IPS-18a (cell line): ENCODE measurements around the gene AGPAT1.

Experiments
- H3K27ac ChIP-seq: one replicate; pipeline ENCODE4 v1.5.1; 2013; ENCODE audit warnings: low read length
- H3K27me3 ChIP-seq: one replicate; pipeline ENCODE4 v1.6.1; 2013; ENCODE audit warnings: mild to moderate bottlenecking, low read length; ENCODE audit not compliant: control insufficient read depth, insufficient read depth
- H3K36me3 ChIP-seq: one replicate; pipeline ENCODE4 v1.6.1; 2013; ENCODE audit warnings: low read depth, low read length; ENCODE audit not compliant: control insufficient read depth
- H3K4me1 ChIP-seq: one replicate; pipeline ENCODE4 v1.6.1; 2013; ENCODE audit warnings: low read depth, low read length; ENCODE audit not compliant: control insufficient read depth
- H3K4me3 ChIP-seq: one replicate; pipeline ENCODE4 v1.5.1; 2013; ENCODE audit warnings: low read length
- H3K9ac ChIP-seq: one replicate; pipeline ENCODE4 v1.6.1; 2013; ENCODE audit warnings: mild to moderate bottlenecking, low read length, moderate library complexity
- H3K9me3 ChIP-seq: one replicate; pipeline ENCODE4 v1.6.1; 2013; ENCODE audit warnings: low read depth, low read length; ENCODE audit not compliant: control insufficient read depth

AGPAT1 gene

GRCh38 chr6:32183030-32183429, 7.1 kb upstream of the AGPAT1 start:
- H3K9ac ChIP-seq: no peak overlapping the region
- no peaks in the 10 kb centered on the region for H3K9me3 ChIP-seq
- peaks cover 3% of the 10 kb centered on the region for H3K4me1 ChIP-seq
- H3K4me3 ChIP-seq: no peak overlapping the region
- H3K27me3 ChIP-seq: no peaks in the 10 kb centered on the region
- H3K36me3 ChIP-seq: peaks cover 32% of the 10 kb centered on the region
- H3K27ac ChIP-seq: no peak overlapping the region

DNA sequence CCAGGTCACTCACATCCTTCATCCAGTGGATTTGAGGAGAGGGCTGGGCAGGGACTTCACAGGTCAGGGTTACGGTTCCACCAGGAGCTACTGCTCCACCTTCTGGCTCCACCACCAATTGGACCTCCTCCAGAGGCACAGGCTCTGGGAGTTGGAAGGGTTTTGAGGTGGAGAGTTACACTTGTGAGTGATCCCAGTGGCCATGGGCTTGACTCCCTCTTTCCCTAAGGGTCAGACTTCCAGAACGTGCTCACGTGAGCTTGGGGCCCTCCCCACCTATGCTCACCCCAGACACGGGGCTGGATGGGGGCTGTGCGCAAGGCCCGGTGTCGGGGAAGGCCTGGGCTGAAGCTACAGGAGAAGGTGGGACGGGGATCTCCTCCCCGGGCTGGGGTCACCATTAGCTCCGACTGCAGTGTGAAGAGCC, 6.7 kb upstream of the AGPAT1 start:
- Histone ChIP-seq H3K4me1 (peaks cover 3% of the 10 kb centered on the region), H3K36me3 (peaks cover 27% of the 10 kb centered on the region), H3K9me3 (no peaks in the 10 kb centered on the region), H3K4me3 (no peak overlapping the region), H3K9ac (no peak overlapping the region), H3K27me3 (no peaks in the 10 kb centered on the region), H3K27ac (no peak overlapping the region)

GRCh38 chr6:32181915-32182529, 6.1 kb upstream of the AGPAT1 start:
- Histone ChIP-seq H3K36me3 (peaks cover 22% of the 10 kb centered on the region), H3K9me3 (no peaks in the 10 kb centered on the region), H3K27ac (no peak overlapping the region), H3K4me1 (peaks cover 3% of the 10 kb centered on the region), H3K9ac (no peak overlapping the region), H3K4me3 (no peak overlapping the region), H3K27me3 (no peaks in the 10 kb centered on the region)

- H3K4me1 ChIP-seq: peaks cover 11% of the 10 kb centered on the region
- H3K27ac ChIP-seq: no peak overlapping the region
- peaks cover 14% of the 10 kb centered on the region for H3K36me3 ChIP-seq
- H3K9me3 ChIP-seq: no peaks in the 10 kb centered on the region
- no peak overlapping the region for H3K9ac ChIP-seq
- no peaks in the 10 kb centered on the region for H3K27me3 ChIP-seq
- H3K4me3 ChIP-seq: no peak overlapping the region
Observed at GRCh38 chr6:32181148-32181702, 5.3 kb upstream of the AGPAT1 start.

DNA sequence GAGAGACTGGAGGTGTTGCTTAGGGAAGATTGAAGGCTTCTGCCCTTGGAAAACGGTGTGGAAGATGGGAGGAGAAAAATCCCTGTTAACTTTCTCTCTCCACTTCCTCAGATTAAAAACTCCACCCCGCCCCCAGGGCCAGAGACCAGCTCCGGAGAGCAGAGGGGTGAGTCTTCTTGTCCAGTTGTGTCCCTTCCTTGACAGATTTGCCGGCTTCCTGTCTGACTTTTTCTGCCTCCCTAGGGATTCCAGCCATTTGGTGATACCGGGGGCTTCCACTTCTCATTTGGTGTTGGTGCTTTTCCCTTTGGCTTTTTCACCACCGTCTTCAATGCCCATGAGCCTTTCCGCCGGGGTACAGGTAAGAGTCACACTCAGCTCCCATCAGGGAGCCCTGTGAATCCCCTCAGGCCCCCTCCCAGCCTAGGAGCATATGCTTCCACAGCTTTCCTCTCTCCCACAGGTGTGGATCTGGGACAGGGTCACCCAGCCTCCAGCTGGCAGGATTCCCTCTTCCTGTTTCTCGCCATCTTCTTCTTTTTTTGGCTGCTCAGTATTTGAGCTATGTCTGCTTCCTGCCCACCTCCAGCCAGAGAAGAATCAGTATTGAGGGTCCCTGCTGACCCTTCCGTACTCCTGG, 4.0 kb upstream of the AGPAT1 start:
- no peak overlapping the region for H3K9ac ChIP-seq
- H3K4me1 ChIP-seq: peaks cover 16% of the 10 kb centered on the region
- no peak overlapping the region for H3K27ac ChIP-seq
- no peak overlapping the region for H3K4me3 ChIP-seq
- no peaks in the 10 kb centered on the region for H3K9me3 ChIP-seq
- H3K36me3 ChIP-seq: peaks cover 12% of the 10 kb centered on the region
- no peaks in the 10 kb centered on the region for H3K27me3 ChIP-seq

DNA sequence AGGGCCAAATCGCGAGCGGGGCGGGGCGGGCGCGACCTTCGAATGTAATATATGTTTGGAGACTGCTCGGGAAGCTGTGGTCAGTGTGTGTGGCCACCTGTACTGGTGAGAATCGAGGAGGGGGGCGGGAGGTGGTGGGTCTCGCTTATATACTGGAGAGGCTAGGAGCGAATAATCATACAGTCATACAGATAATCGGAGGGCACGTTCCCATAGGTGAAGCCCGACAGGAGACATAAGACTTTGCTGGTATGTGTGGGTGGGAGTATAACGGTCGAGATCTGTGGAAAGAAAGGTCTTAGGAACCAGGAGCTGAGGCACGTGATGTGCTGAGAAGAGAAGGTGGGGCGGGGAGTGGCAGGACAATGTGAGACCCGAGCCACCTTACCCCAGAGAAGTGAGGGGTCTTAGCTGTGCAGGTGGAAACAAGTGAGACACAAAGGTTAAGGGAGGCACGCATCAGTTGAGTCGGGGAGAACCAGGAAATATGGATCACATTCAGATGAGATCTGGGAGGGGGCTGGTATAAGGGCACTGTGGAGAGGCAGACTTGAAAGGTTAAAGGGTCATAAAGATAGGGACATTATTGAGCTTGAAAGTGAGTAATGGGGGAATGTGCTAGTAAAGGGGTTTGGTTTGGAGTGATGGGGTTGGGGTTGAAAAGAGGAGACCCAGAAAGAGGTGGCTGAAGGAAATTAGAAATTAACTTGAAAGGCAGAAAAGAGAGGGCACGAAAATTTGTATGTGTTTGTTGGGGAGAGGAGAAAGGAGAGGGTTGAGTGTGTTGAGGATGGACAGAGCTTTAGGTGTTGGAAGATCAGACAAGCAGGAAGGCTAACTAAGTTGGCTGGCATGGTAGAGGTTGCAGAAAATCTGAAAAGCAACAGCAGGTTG, 2.9 kb upstream of the AGPAT1 start:
- Histone ChIP-seq H3K27me3 (no peaks in the 10 kb centered on the region), H3K4me3 (peak overlapping the region; percentile 81), H3K27ac (peak overlapping the region; percentile 54), H3K9ac (peak overlapping the region; percentile 87), H3K36me3 (peaks cover 15% of the 10 kb centered on the region), H3K9me3 (no peaks in the 10 kb centered on the region), H3K4me1 (peaks cover 21% of the 10 kb centered on the region)

GRCh38 chr6:32177788-32178546, 2.1 kb upstream of the AGPAT1 start, which contains the start of gene RNF5:
RNF5 (plus strand) TSS chr6:32178405; CDS start chr6:32178512, 107 bp downstream.
- peaks cover 15% of the 10 kb centered on the region for H3K36me3 ChIP-seq
- H3K27me3 ChIP-seq: no peaks in the 10 kb centered on the region
- no peaks in the 10 kb centered on the region for H3K9me3 ChIP-seq
- peak within 1 kb of the TSS; percentile 81 for H3K4me3 ChIP-seq
- peak within 1 kb of the TSS; percentile 87 for H3K9ac ChIP-seq
- H3K4me1 ChIP-seq: peaks cover 21% of the 10 kb centered on the region
- H3K27ac ChIP-seq: peak within 1 kb of the TSS; percentile 97

- peak overlapping the region; percentile 87 for H3K9ac ChIP-seq
- peaks cover 21% of the 10 kb centered on the region for H3K4me1 ChIP-seq
- peak overlapping the region; percentile 81 for H3K4me3 ChIP-seq
Observed at GRCh38 chr6:32177183-32177787, 1.4 kb upstream of the AGPAT1 start.

GRCh38 chr6:32176476-32177182, 745 bp upstream of the AGPAT1 start:
- Histone ChIP-seq H3K27ac (peak overlapping the region; percentile 97), H3K9me3 (no peaks in the 10 kb centered on the region), H3K9ac (peak overlapping the region; percentile 87), H3K27me3 (no peaks in the 10 kb centered on the region), H3K4me1 (peaks cover 21% of the 10 kb centered on the region), H3K36me3 (peaks cover 15% of the 10 kb centered on the region), H3K4me3 (peak overlapping the region; percentile 81)

More at GRCh38 chr6:32177183-32177787, 1.4 kb upstream of the AGPAT1 start:
- Histone ChIP-seq H3K9me3 (no peaks in the 10 kb centered on the region), H3K27me3 (no peaks in the 10 kb centered on the region), H3K36me3 (peaks cover 15% of the 10 kb centered on the region), H3K27ac (peak overlapping the region; percentile 97)

GRCh38 chr6:32175322-32175710, 568 bp downstream of the AGPAT1 start:
- Histone ChIP-seq H3K27me3 (no peaks in the 10 kb centered on the region), H3K9me3 (no peaks in the 10 kb centered on the region), H3K36me3 (peaks cover 18% of the 10 kb centered on the region), H3K4me3 (peak overlapping the region; percentile 81), H3K27ac (no peak overlapping the region), H3K4me1 (peaks cover 21% of the 10 kb centered on the region), H3K9ac (peak overlapping the region; percentile 87)
